K562 (cell line): Measurements from ENCODE around the gene PRKACB.

Source experiments
- EZH2 ChIP-seq: IDR thresholded peaks from 2 replicates; pipeline ENCODE4 v1.6.1; 2012; ENCODE audit warnings: low read depth, mild to moderate bottlenecking, inconsistent platforms, low read length, borderline replicate concordance
- FOXJ3 ChIP-seq: sonication (generic); formaldehyde crosslinking; IDR thresholded peaks from 2 replicates; pipeline ENCODE4 v1.4.0; 2020; ENCODE audit warnings: mild to moderate bottlenecking, missing genetic modification reagents
- MTA3 ChIP-seq: fragments of 450-650 bp; formaldehyde crosslinking; IDR thresholded peaks from 2 replicates; pipeline ENCODE4 v1.6.1; 2017; ENCODE audit warnings: mild to moderate bottlenecking, borderline replicate concordance
- MTF1 ChIP-seq: fragments of 250-450 bp; sonication (Bioruptor Pico); IDR thresholded peaks from 2 replicates; pipeline ENCODE4 v1.9.0; 2021; ENCODE audit warnings: moderate library complexity, mild to moderate bottlenecking, inconsistent platforms, borderline replicate concordance
- MYNN ChIP-seq, 2 experiments: sonication (generic); formaldehyde crosslinking in 1 of 2; IDR thresholded peaks; 2 replicates each; pipeline versions ENCODE4 v1.5.0 to v1.6.1; 2016 to 2020; ENCODE audit warnings: antibody characterized with exemption in 1 of 2, missing genetic modification reagents in 1 of 2
- NR2C2 ChIP-seq, 2 experiments: fragments of 200-800 bp in 1 of 2; sonication (Bioruptor generic) in 1 of 2; sonication (generic) in 1 of 2; formaldehyde crosslinking in 1 of 2; IDR thresholded peaks; 2 replicates each; pipeline versions ENCODE4 v1.6.1 to v1.8.0; 2016 to 2022; ENCODE audit warnings: mild to moderate bottlenecking in 1 of 2, missing compliant biosample characterization in 1 of 2, missing genetic modification characterization in 1 of 2, missing genetic modification reagents in 1 of 2
- SRSF1 ChIP-seq: fragments of 200-400 bp; formaldehyde crosslinking; IDR thresholded peaks from 2 replicates; pipeline ENCODE4 v1.6.1; 2017; ENCODE audit warnings: mild to moderate bottlenecking, low read depth, low read length, moderate library complexity
- TCF7 ChIP-seq: sonication (generic); IDR thresholded peaks from 2 replicates; pipeline ENCODE4 v1.6.1; 2016; ENCODE audit warnings: antibody characterized with exemption, borderline replicate concordance
- YY1 ChIP-seq, 3 experiments: IDR thresholded peaks; 2 replicates each; pipeline ENCODE4 v1.6.1; 2011; ENCODE audit warnings: low read length in 2 of 3, mild to moderate bottlenecking in 2 of 3, moderate library complexity in 2 of 3, borderline replicate concordance in 1 of 3, control low read depth in 1 of 3, low read depth in 1 of 3; ENCODE audit not compliant: insufficient read depth in 3 of 3, insufficient replicate concordance in 2 of 3, control insufficient read depth in 1 of 3, insufficient read length in 1 of 3; ENCODE audit errors: extremely low read depth in 1 of 3
- ZBTB1 ChIP-seq: sonication (generic); formaldehyde crosslinking; IDR thresholded peaks from 2 replicates; pipeline ENCODE4 v1.8.1; 2023; ENCODE audit warnings: missing genetic modification reagents, low read depth, mild to moderate bottlenecking, borderline replicate concordance
- ZNF24 ChIP-seq: fragments of 450-650 bp; IDR thresholded peaks from 2 replicates; pipeline ENCODE4 v1.6.1; 2016
- ZNF354B ChIP-seq: fragments of 250-450 bp; sonication (Bioruptor Pico); IDR thresholded peaks from 2 replicates; pipeline ENCODE4 v1.4.0; 2020
- TF ChIP-seq, protein P1 (sequence below), 3 experiments: IDR thresholded peaks in 2 of 3; conservative IDR thresholded peaks in 1 of 3; 2 replicates each; pipeline ENCODE4 v1.5.1; 2011 to 2012; ENCODE audit warnings: low read length in 3 of 3, mild to moderate bottlenecking in 3 of 3, control low read depth in 2 of 3, improper control_type of control experiment in 1 of 3, inconsistent platforms in 1 of 3, low read depth in 1 of 3, mixed read lengths in 1 of 3, moderate library complexity in 1 of 3; ENCODE audit not compliant: insufficient read depth in 2 of 3

DNA sequence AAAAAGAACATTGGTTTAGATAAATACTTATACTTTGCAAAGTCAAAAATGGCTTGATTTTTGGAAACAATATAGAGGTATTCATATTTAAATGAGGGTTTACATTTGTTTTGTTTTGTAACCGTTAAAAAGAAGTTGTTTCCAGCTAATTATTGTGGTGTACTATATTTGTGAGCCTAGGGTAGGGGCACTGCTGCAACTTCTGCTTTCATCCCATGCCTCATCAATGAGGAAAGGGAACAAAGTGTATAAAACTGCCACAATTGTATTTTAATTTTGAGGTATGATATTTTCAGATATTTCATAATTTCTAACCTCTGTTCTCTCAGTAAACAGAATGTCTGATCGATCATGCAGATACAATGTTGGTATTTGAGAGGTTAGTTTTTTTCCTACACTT is 92.2 kb downstream of the PRKACB start:
- TF ChIP-seq MTA3 (no peak), FOXJ3 (CRISPR knock-in tag) (no peak), NR2C2 (CRISPR knock-in tag; IDR thresholded peaks at IDR 0.05) (no peak), NR2C2 (tag; IDR thresholded peaks at IDR 0.05) (no peak), ZNF354B (CRISPR knock-in tag) (no peak), ZNF24 (no peak), SRSF1 (no peak), TCF7 (no peak), MTF1 (no peak), YY1 (IDR thresholded peaks at IDR 0.05; ENCODE audit: borderline replicate concordance in 1 of 3, control insufficient read depth in 1 of 3, extremely low read depth in 1 of 3, insufficient read depth in 3 of 3, insufficient read length in 1 of 3, insufficient replicate concordance in 2 of 3, low read depth in 1 of 3, low read length in 2 of 3) (no peak), MYNN (IDR thresholded peaks at IDR 0.05) (no peak), MYNN (CRISPR knock-in tag; IDR thresholded peaks at IDR 0.05) (no peak), ZBTB1 (CRISPR knock-in tag) (no peak), EZH2 (no peak)
- TF ChIP-seq, protein P1, sequence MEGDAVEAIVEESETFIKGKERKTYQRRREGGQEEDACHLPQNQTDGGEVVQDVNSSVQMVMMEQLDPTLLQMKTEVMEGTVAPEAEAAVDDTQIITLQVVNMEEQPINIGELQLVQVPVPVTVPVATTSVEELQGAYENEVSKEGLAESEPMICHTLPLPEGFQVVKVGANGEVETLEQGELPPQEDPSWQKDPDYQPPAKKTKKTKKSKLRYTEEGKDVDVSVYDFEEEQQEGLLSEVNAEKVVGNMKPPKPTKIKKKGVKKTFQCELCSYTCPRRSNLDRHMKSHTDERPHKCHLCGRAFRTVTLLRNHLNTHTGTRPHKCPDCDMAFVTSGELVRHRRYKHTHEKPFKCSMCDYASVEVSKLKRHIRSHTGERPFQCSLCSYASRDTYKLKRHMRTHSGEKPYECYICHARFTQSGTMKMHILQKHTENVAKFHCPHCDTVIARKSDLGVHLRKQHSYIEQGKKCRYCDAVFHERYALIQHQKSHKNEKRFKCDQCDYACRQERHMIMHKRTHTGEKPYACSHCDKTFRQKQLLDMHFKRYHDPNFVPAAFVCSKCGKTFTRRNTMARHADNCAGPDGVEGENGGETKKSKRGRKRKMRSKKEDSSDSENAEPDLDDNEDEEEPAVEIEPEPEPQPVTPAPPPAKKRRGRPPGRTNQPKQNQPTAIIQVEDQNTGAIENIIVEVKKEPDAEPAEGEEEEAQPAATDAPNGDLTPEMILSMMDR (IDR thresholded peaks at IDR 0.05 in 2 of 3, conservative IDR thresholded peaks at IDR 0.05 in 1 of 3; ENCODE audit: insufficient read depth in 2 of 3, low read depth in 1 of 3, low read length in 3 of 3): no peak
